Measurements from ENCODE around the gene CBX1.
"Not testable (repeated sequence)": the region's sequence is repeated elsewhere in the genome, so short reads cannot be mapped to it uniquely, and the experiment has no call there.

The CBX1 gene

GRCh38 chr17:48051706-48052486 is 49.4 kb downstream of the CBX1 start:
- peak; percentile 89 for DNase-seq (ENCODE audit: low read depth)

- DNase-seq (ENCODE audit: low read depth): no peak
Measured at GRCh38 chr17:48051283-48051682, 50.0 kb downstream of the CBX1 start.

- peak; percentile 56 for DNase-seq (ENCODE audit: low read depth)
Measured at GRCh38 chr17:48048384-48049126, 52.7 kb downstream of the CBX1 start.

GRCh38 chr17:48047741-48048383 is 53.4 kb downstream of the CBX1 start, which contains the start of gene NFE2L1:
Gene NFE2L1 (plus strand): TSS chr17:48048359. CDS start chr17:48051119, 2,760 bp downstream.
- peak; percentile 99 for DNase-seq (ENCODE audit: low read depth)

- DNase-seq (ENCODE audit: low read depth): no peak
Measured at GRCh38 chr17:48047113-48047740, 54.1 kb downstream of the CBX1 start.

- no peak for DNase-seq (ENCODE audit: low read depth)
Measured at GRCh38 chr17:48046296-48046695, 55.0 kb downstream of the CBX1 start.

- no peak for DNase-seq (ENCODE audit: low read depth)
Measured at GRCh38 chr17:48045316-48046001, 55.8 kb downstream of the CBX1 start.

GRCh38 chr17:48044851-48045250 is 56.4 kb downstream of the CBX1 start:
- DNase-seq (ENCODE audit: low read depth): no peak

GRCh38 chr17:48043176-48043575 is 58.1 kb downstream of the CBX1 start:
- DNase-seq (ENCODE audit: low read depth): no peak

GRCh38 chr17:48038687-48039086 is 62.6 kb downstream of the CBX1 start:
- DNase-seq (ENCODE audit: low read depth): no peak

GRCh38 chr17:48037838-48038323 is 63.4 kb downstream of the CBX1 start:
- no peak for DNase-seq (ENCODE audit: low read depth)

- DNase-seq (ENCODE audit: low read depth): no peak
Measured at GRCh38 chr17:48037036-48037837, 64.0 kb downstream of the CBX1 start, which contains the start of gene COPZ2. Gene COPZ2 (minus strand): TSS chr17:48037797. CDS start chr17:48037777, 20 bp downstream.

GRCh38 chr17:48036693-48037035 is 64.6 kb downstream of the CBX1 start:
- no peak for DNase-seq (ENCODE audit: low read depth)

- DNase-seq (ENCODE audit: low read depth): not testable (repeated sequence)
Measured at GRCh38 chr17:48034734-48035133, 66.5 kb downstream of the CBX1 start.

GRCh38 chr17:48031966-48032365 is 69.3 kb downstream of the CBX1 start:
- DNase-seq (ENCODE audit: low read depth): no peak

GRCh38 chr17:48030531-48030930 is 70.7 kb downstream of the CBX1 start:
- no peak for DNase-seq (ENCODE audit: low read depth)

GRCh38 chr17:48028736-48029135 is 72.5 kb downstream of the CBX1 start:
- DNase-seq (ENCODE audit: low read depth): no peak

GRCh38 chr17:48027322-48027981 is 73.8 kb downstream of the CBX1 start:
- no peak for DNase-seq (ENCODE audit: low read depth)

GRCh38 chr17:48026502-48027321 is 74.6 kb downstream of the CBX1 start:
- peak; percentile 75 for DNase-seq (ENCODE audit: low read depth)

Data from GM04503 (cell line).